ENCODE measurements around the gene BCAP31.

DNA sequence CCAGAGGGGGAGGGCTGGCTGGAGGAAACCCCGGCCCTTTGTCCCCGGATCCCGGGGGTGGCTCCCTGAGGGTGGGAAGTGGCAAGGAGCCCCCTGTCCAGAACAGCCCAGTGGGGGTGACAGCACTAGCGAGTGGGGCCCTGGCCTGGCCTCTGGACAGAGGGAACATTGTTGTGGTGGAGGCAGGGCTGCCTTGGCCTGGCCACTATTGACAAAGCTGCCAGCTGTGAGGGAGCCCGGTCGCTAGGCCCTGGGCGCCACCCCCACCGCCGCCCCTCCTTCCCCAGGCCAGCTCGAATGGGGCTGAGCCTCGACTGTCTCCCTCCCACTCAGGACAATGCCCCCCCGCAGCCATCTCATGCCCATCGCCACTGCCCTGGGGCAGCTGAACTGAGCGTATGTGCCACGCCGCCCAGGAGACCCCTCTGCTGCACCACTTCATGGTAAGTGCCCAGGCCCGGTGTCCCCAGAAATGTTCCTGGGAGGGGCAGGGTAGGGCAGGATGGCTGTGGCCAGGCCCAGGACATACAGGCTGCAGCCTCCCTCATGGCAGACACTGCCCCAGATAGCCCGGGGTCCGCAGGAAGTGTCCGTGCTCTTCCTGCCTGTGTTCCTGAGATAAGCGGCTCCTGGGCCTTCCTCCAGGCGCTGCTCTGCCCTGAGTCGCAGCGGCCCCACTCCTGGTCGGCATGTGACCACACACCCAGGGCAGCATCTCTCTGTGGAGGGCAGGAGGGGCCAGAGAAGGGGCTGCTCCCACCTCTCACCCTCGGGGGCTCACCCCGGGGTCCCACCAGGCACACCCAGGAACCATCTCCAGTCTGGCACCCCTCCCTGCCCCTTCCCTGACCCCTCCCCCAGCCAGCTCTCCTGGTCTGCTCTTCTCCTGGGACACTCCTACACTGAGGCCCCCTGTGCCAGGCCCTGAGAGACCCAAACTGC lies 41.2 kb upstream of the BCAP31 start:
- TF ChIP-seq, protein P1, sequence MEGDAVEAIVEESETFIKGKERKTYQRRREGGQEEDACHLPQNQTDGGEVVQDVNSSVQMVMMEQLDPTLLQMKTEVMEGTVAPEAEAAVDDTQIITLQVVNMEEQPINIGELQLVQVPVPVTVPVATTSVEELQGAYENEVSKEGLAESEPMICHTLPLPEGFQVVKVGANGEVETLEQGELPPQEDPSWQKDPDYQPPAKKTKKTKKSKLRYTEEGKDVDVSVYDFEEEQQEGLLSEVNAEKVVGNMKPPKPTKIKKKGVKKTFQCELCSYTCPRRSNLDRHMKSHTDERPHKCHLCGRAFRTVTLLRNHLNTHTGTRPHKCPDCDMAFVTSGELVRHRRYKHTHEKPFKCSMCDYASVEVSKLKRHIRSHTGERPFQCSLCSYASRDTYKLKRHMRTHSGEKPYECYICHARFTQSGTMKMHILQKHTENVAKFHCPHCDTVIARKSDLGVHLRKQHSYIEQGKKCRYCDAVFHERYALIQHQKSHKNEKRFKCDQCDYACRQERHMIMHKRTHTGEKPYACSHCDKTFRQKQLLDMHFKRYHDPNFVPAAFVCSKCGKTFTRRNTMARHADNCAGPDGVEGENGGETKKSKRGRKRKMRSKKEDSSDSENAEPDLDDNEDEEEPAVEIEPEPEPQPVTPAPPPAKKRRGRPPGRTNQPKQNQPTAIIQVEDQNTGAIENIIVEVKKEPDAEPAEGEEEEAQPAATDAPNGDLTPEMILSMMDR (conservative IDR thresholded peaks at IDR 0.05; ENCODE audit: low read depth, low read length): no peak
- no peak for TF ChIP-seq EZH2 (IDR thresholded peaks at IDR 0.05; ENCODE audit: borderline replicate concordance, low read depth, low read length, poor library complexity, severe bottlenecking)
